HepG2 (cell line): ENCODE data around the gene PTPRN. TPM values are rescaled to one million over a fixed set of nuclear protein-coding genes. Genes with fewer than 3 reads are reported as not detected.

Experiments
- AHR ChIP-seq: IDR thresholded peaks from 2 replicates; pipeline ENCODE4 v1.6.1; 2018; ENCODE audit warnings: missing genetic modification reagents, missing compliant biosample characterization
- CEBPB ChIP-seq: IDR thresholded peaks from 2 replicates; pipeline ENCODE4 v1.6.1; 2011; ENCODE audit warnings: low read depth, low read length, improper control_type of control experiment, borderline replicate concordance
- GPN1 ChIP-seq: sonication (generic); formaldehyde crosslinking; IDR thresholded peaks from 2 replicates; pipeline ENCODE4 v1.5.1; 2020; ENCODE audit warnings: missing genetic modification reagents, borderline replicate concordance
- HOXA3 ChIP-seq: sonication (generic); formaldehyde crosslinking; IDR thresholded peaks from 2 replicates; pipeline ENCODE4 v1.5.0; 2020; ENCODE audit warnings: missing genetic modification reagents
- HOXD1 ChIP-seq: sonication (generic); formaldehyde crosslinking; IDR thresholded peaks from 2 replicates; pipeline ENCODE4 v1.5.0; 2020; ENCODE audit warnings: missing genetic modification reagents
- MAFG ChIP-seq: sonication (generic); formaldehyde crosslinking; IDR thresholded peaks from 2 replicates; pipeline ENCODE4 v1.5.1; 2020; ENCODE audit warnings: mild to moderate bottlenecking, missing genetic modification reagents
- MXI1 ChIP-seq: IDR thresholded peaks from 3 replicates; pipeline ENCODE4 v1.6.1; 2012; ENCODE audit warnings: low read depth, low read length, inconsistent platforms, borderline replicate concordance
- NCOA1 ChIP-seq: sonication (generic); formaldehyde crosslinking; IDR thresholded peaks from 2 replicates; pipeline ENCODE4 v1.9.0; 2021; ENCODE audit warnings: missing genetic modification reagents
- NCOR1 ChIP-seq: fragments of 200-600 bp; sonication (generic); IDR thresholded peaks from 2 replicates; pipeline ENCODE4 v1.7.0; 2017; ENCODE audit warnings: antibody characterized with exemption, low read length, borderline replicate concordance
- SATB2 ChIP-seq: sonication (generic); formaldehyde crosslinking; IDR thresholded peaks from 2 replicates; pipeline ENCODE4 v1.5.0; 2020; ENCODE audit warnings: missing genetic modification reagents
- SIN3A ChIP-seq: IDR thresholded peaks from 2 replicates; pipeline ENCODE4 v1.6.1; 2011; ENCODE audit warnings: low read depth, mild to moderate bottlenecking, control low read depth, low read length, borderline replicate concordance
- YEATS4 ChIP-seq: sonication (generic); formaldehyde crosslinking; IDR thresholded peaks from 2 replicates; pipeline ENCODE4 v1.4.0; 2020; ENCODE audit warnings: missing genetic modification reagents, borderline replicate concordance
- ZBTB7A ChIP-seq: sonication (generic); formaldehyde crosslinking; IDR thresholded peaks from 2 replicates; pipeline ENCODE4 v1.8.0; 2022; ENCODE audit warnings: mild to moderate bottlenecking, missing genetic modification reagents
- ZKSCAN1 ChIP-seq: fragments of 150-350 bp; IDR thresholded peaks from 2 replicates; pipeline ENCODE4 v1.6.1; 2014; ENCODE audit warnings: low read length
- ZNF160 ChIP-seq: sonication (generic); formaldehyde crosslinking; IDR thresholded peaks from 2 replicates; pipeline ENCODE4 v1.8.0; 2022; ENCODE audit warnings: mild to moderate bottlenecking, inconsistent platforms, missing genetic modification reagents
- ZNF24 ChIP-seq: fragments of 450-650 bp; IDR thresholded peaks from 2 replicates; pipeline ENCODE4 v1.6.1; 2017; ENCODE audit warnings: antibody characterized with exemption, mild to moderate bottlenecking
- ZNF558 ChIP-seq: sonication (generic); formaldehyde crosslinking; IDR thresholded peaks from 2 replicates; pipeline ENCODE4 v1.9.0; 2022; ENCODE audit warnings: mild to moderate bottlenecking, missing genetic modification reagents, borderline replicate concordance
- ZSCAN21 ChIP-seq: sonication (generic); formaldehyde crosslinking; IDR thresholded peaks from 2 replicates; pipeline ENCODE4 v1.8.0; 2022; ENCODE audit warnings: mild to moderate bottlenecking, missing genetic modification reagents, moderate library complexity, borderline replicate concordance
- polyA plus RNA-seq, 8 experiments: library from polyadenylated mRNA; depleted of rRNA in 3 of 8; stranded (reverse) in 7 of 8; unstranded in 1 of 8; fragments of >200 nt; fragmentation: Illumina TruSeq in 4 of 8; extraction: Trizol in 4 of 8; gene quantifications; 2 replicates each; pipeline versions ENCODE4 v1.2.1 to v1.2.3, GENCODE V29; 2011 to 2016; ENCODE audit warnings: low read depth in 4 of 8, missing spikeins in 1 of 8, mixed read lengths in 1 of 8; ENCODE audit not compliant: insufficient read depth in 1 of 8
- total RNA-seq, 5 experiments: library from RNA; depleted of rRNA; stranded (reverse); fragments of >200 nt; fragmentation: Illumina TruSeq; extraction: Trizol; gene quantifications; 2 replicates each; pipeline ENCODE4 v1.2.3, GENCODE V29; 2016; ENCODE audit warnings: low read depth in 1 of 5
- TF ChIP-seq, protein P1 (sequence below): sonication (generic); formaldehyde crosslinking; IDR thresholded peaks from 2 replicates; pipeline ENCODE4 v1.4.0; 2020; ENCODE audit warnings: missing genetic modification reagents
- TF ChIP-seq, protein P2 (sequence below): sonication (generic); formaldehyde crosslinking; IDR thresholded peaks from 2 replicates; pipeline ENCODE4 v1.5.0; 2020; ENCODE audit warnings: mild to moderate bottlenecking, missing genetic modification reagents
- TF ChIP-seq, protein P3 (sequence below): sonication (generic); formaldehyde crosslinking; IDR thresholded peaks from 2 replicates; pipeline ENCODE4 v1.5.0; 2020; ENCODE audit warnings: missing genetic modification reagents
- TF ChIP-seq, protein P4 (sequence below): sonication (generic); formaldehyde crosslinking; IDR thresholded peaks from 2 replicates; pipeline ENCODE4 v1.5.1; 2020; ENCODE audit warnings: missing genetic modification reagents, mild to moderate bottlenecking, borderline replicate concordance
- TF ChIP-seq, protein P5 (sequence below): sonication (generic); formaldehyde crosslinking; IDR thresholded peaks from 2 replicates; pipeline ENCODE4 v1.4.0; 2020; ENCODE audit warnings: mild to moderate bottlenecking, missing genetic modification reagents

Gene PTPRN
- total and polyA plus RNA-seq, 2 of the 13 experiments (the other 11 are each of a cell fraction or from before 2014, with no cell fraction given): 0.26 TPM; not detected in 1

DNA sequence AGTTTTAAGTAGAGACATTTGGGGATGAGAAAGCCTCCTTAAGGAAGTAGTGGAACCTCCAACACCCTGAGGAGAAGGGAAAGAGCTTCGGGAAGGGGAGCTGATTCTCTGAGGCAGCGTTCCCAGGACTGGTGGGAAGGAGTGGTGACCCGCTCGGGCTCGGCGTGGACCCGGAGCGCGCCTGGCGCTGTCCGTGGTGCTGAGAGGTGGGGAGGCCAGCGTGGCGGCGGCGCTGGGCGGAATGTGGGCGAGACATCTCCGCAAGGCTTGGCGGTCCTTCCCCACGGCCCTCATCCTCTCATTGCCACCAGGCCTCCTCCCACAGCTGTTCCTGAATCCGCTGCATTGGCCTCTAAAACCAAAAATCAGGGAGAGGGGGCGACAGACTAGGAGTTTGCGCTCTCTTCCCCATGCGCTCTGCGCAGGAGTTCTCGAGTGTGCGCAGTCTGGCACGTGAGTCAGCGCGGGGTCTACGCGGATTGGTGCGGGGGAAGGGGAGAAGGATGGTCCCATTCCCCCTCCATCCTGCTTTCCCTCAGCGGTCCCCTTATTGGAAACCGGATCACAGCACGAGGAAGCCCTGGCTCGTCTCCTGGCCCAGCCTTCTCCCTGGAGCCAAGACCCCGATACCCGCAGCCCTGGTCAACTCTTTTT, 22.5 kb upstream of the PTPRN start (continued):
- TF ChIP-seq, protein P1, sequence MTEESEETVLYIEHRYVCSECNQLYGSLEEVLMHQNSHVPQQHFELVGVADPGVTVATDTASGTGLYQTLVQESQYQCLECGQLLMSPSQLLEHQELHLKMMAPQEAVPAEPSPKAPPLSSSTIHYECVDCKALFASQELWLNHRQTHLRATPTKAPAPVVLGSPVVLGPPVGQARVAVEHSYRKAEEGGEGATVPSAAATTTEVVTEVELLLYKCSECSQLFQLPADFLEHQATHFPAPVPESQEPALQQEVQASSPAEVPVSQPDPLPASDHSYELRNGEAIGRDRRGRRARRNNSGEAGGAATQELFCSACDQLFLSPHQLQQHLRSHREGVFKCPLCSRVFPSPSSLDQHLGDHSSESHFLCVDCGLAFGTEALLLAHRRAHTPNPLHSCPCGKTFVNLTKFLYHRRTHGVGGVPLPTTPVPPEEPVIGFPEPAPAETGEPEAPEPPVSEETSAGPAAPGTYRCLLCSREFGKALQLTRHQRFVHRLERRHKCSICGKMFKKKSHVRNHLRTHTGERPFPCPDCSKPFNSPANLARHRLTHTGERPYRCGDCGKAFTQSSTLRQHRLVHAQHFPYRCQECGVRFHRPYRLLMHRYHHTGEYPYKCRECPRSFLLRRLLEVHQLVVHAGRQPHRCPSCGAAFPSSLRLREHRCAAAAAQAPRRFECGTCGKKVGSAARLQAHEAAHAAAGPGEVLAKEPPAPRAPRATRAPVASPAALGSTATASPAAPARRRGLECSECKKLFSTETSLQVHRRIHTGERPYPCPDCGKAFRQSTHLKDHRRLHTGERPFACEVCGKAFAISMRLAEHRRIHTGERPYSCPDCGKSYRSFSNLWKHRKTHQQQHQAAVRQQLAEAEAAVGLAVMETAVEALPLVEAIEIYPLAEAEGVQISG: peak; percentile 78
- TF ChIP-seq ZNF558 (CRISPR knock-in tag) (peak; percentile 88; the same call in 1 of the 2 replicates), CEBPB (no peak), AHR (CRISPR knock-in tag) (peak; percentile 92; the same call in 1 of the 2 replicates), MXI1 (no peak), NCOR1 (no peak), HOXA3 (CRISPR knock-in tag) (peak; percentile 86), ZKSCAN1 (no peak), ZNF160 (CRISPR knock-in tag) (peak; percentile 90), SIN3A (no peak), GPN1 (CRISPR knock-in tag) (peak; percentile 98), HOXD1 (CRISPR knock-in tag) (no peak), SATB2 (CRISPR knock-in tag) (peak; percentile 93; the same call in 1 of the 2 replicates), ZBTB7A (CRISPR knock-in tag) (peak; percentile 64; the same call in 1 of the 2 replicates), ZNF24 (no peak), NCOA1 (CRISPR knock-in tag) (no peak), YEATS4 (CRISPR knock-in tag) (no peak; the same call in 1 of the 2 replicates), MAFG (CRISPR knock-in tag) (no peak), ZSCAN21 (CRISPR knock-in tag) (peak; percentile 97)
- TF ChIP-seq, protein P2, sequence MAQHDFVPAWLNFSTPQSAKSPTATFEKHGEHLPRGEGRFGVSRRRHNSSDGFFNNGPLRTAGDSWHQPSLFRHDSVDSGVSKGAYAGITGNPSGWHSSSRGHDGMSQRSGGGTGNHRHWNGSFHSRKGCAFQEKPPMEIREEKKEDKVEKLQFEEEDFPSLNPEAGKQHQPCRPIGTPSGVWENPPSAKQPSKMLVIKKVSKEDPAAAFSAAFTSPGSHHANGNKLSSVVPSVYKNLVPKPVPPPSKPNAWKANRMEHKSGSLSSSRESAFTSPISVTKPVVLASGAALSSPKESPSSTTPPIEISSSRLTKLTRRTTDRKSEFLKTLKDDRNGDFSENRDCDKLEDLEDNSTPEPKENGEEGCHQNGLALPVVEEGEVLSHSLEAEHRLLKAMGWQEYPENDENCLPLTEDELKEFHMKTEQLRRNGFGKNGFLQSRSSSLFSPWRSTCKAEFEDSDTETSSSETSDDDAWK: no peak
- TF ChIP-seq, protein P3, sequence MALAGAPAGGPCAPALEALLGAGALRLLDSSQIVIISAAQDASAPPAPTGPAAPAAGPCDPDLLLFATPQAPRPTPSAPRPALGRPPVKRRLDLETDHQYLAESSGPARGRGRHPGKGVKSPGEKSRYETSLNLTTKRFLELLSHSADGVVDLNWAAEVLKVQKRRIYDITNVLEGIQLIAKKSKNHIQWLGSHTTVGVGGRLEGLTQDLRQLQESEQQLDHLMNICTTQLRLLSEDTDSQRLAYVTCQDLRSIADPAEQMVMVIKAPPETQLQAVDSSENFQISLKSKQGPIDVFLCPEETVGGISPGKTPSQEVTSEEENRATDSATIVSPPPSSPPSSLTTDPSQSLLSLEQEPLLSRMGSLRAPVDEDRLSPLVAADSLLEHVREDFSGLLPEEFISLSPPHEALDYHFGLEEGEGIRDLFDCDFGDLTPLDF: 0 out of 2 replicates have a peak, but pooled peaks have one; percentile 39
- TF ChIP-seq, protein P4, sequence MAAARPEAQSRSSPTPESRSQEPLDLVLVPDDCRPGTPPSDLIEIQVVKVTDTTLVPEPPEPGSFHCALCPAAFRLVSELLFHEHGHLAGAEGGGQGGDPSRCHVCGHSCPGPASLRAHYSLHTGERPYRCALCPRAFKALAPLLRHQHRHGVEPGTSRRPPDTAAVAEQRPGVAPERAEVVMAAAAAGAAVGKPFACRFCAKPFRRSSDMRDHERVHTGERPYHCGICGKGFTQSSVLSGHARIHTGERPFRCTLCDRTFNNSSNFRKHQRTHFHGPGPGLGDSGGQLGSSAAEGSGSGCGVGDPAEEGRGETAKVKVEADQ (CRISPR knock-in tag): no peak
- TF ChIP-seq, protein P5, sequence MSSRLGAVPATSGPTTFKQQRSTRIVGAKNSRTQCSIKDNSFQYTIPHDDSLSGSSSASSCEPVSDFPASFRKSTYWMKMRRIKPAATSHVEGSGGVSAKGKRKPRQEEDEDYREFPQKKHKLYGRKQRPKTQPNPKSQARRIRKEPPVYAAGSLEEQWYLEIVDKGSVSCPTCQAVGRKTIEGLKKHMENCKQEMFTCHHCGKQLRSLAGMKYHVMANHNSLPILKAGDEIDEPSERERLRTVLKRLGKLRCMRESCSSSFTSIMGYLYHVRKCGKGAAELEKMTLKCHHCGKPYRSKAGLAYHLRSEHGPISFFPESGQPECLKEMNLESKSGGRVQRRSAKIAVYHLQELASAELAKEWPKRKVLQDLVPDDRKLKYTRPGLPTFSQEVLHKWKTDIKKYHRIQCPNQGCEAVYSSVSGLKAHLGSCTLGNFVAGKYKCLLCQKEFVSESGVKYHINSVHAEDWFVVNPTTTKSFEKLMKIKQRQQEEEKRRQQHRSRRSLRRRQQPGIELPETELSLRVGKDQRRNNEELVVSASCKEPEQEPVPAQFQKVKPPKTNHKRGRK (CRISPR knock-in tag): no peak
